Raji (cell line): ENCODE data around the gene PCDH8.

Experiments used
- POLR2A ChIP-seq: IDR thresholded peaks from 2 replicates; pipeline ENCODE4 v1.6.1; 2011; ENCODE audit warnings: low read depth, low read length, control low read depth; ENCODE audit not compliant: insufficient read depth

PCDH8 gene

GRCh38 chr13:52804202-52804641, 44.2 kb downstream of the PCDH8 start:
- TF ChIP-seq POLR2A: no peak

- TF ChIP-seq POLR2A: no peak
These were observed 47.6 kb downstream of the PCDH8 start for GRCh38 chr13:52800856-52801255.

GRCh38 chr13:52798770-52799430, 49.5 kb downstream of the PCDH8 start:
- TF ChIP-seq POLR2A: no peak

GRCh38 chr13:52797176-52797575, 51.3 kb downstream of the PCDH8 start:
- no peak for TF ChIP-seq POLR2A

GRCh38 chr13:52794589-52794988, 53.9 kb downstream of the PCDH8 start:
- TF ChIP-seq POLR2A: no peak

GRCh38 chr13:52793515-52794061, 54.9 kb downstream of the PCDH8 start:
- no peak for TF ChIP-seq POLR2A
